IMR-90 (cell line): ENCODE measurements around the gene RNASE7.

Source experiments
- BHLHE40 ChIP-seq: fragments of 150-350 bp; IDR thresholded peaks from 2 replicates; pipeline ENCODE4 v1.6.1; 2016; ENCODE audit warnings: mild to moderate bottlenecking, low read depth, low read length
- CEBPB ChIP-seq: IDR thresholded peaks from 2 replicates; pipeline ENCODE4 v1.6.1; 2012; ENCODE audit warnings: low read depth, low read length, improper control_type of control experiment
- MAFK ChIP-seq: IDR thresholded peaks from 2 replicates; pipeline ENCODE4 v1.6.1; 2012; ENCODE audit warnings: low read depth, low read length, improper control_type of control experiment
- MXI1 ChIP-seq: IDR thresholded peaks from 2 replicates; pipeline ENCODE4 v1.6.1; 2012; ENCODE audit warnings: low read depth, mild to moderate bottlenecking, low read length, moderate library complexity, borderline replicate concordance
- POLR2A ChIP-seq: IDR thresholded peaks from 2 replicates; pipeline ENCODE4 v1.6.1; 2012; ENCODE audit warnings: mild to moderate bottlenecking, low read depth, low read length
- RAD21 ChIP-seq: IDR thresholded peaks from 2 replicates; pipeline ENCODE4 v1.6.1; 2012; ENCODE audit warnings: low read length, improper control_type of control experiment
- RCOR1 ChIP-seq: IDR thresholded peaks from 2 replicates; pipeline ENCODE4 v1.6.1; 2012; ENCODE audit warnings: mild to moderate bottlenecking, low read length, improper control_type of control experiment; ENCODE audit not compliant: insufficient replicate concordance
- RFX5 ChIP-seq: IDR thresholded peaks from 2 replicates; pipeline ENCODE4 v1.8.0; 2012; ENCODE audit warnings: low read depth, mild to moderate bottlenecking, low read length, moderate library complexity
- TF ChIP-seq, protein P1 (sequence below): conservative IDR thresholded peaks from 2 replicates; pipeline ENCODE4 v1.5.1; 2012; ENCODE audit warnings: mild to moderate bottlenecking, low read depth, low read length, improper control_type of control experiment
- TF ChIP-seq, protein P2 (sequence below): fragments of 150-350 bp; IDR thresholded peaks from 2 replicates; pipeline ENCODE4 v1.6.1; 2016; ENCODE audit warnings: low read depth, mild to moderate bottlenecking, low read length, moderate library complexity, borderline replicate concordance
- TF ChIP-seq, protein P3 (sequence below): fragments of 150-350 bp; IDR thresholded peaks from 2 replicates; pipeline ENCODE4 v1.6.1; 2017; ENCODE audit warnings: mild to moderate bottlenecking, antibody characterized with exemption, low read length, low read depth

DNA sequence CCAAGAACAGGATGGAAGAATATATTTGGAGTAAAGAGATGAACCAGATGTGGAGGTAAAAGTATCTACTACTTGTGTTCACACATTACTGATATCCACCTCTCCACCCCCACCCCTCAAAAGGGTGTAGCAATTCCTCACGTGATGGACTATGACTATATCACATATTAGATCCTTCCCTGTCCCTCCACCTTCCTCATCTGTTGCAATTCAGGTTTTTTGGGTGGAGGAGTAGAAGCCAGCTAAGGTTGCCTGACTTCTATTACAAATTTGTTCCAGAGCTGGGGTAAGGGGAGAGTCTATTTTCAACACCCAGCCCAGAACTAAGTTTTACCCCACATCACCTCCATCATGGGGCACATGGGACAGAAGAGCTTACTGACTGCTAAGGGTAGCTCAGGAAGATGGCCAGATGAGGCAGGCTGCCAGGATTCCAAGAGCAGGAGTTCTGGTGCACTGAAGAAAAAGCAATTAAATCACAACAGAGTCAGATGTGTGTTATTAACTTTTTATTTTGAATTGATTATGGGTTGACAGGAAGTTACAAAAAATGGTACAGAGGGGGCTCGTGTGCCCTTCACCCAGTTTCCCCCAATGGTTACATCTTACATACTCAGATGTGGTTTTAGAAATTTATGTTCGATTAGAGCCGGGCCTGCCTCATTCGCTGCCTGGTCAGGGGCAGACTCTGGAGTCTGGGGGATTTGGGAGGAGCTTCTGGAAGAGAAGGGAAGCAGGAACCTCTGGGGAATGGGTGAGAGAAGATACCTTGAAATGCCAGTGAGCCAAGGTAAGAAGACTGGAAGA lies 9.6 kb upstream of the RNASE7 start:
- TF ChIP-seq, protein P1, sequence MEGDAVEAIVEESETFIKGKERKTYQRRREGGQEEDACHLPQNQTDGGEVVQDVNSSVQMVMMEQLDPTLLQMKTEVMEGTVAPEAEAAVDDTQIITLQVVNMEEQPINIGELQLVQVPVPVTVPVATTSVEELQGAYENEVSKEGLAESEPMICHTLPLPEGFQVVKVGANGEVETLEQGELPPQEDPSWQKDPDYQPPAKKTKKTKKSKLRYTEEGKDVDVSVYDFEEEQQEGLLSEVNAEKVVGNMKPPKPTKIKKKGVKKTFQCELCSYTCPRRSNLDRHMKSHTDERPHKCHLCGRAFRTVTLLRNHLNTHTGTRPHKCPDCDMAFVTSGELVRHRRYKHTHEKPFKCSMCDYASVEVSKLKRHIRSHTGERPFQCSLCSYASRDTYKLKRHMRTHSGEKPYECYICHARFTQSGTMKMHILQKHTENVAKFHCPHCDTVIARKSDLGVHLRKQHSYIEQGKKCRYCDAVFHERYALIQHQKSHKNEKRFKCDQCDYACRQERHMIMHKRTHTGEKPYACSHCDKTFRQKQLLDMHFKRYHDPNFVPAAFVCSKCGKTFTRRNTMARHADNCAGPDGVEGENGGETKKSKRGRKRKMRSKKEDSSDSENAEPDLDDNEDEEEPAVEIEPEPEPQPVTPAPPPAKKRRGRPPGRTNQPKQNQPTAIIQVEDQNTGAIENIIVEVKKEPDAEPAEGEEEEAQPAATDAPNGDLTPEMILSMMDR: no peak
- TF ChIP-seq RCOR1: no peak
- no peak for TF ChIP-seq POLR2A
- TF ChIP-seq BHLHE40: no peak
- TF ChIP-seq, protein P2, sequence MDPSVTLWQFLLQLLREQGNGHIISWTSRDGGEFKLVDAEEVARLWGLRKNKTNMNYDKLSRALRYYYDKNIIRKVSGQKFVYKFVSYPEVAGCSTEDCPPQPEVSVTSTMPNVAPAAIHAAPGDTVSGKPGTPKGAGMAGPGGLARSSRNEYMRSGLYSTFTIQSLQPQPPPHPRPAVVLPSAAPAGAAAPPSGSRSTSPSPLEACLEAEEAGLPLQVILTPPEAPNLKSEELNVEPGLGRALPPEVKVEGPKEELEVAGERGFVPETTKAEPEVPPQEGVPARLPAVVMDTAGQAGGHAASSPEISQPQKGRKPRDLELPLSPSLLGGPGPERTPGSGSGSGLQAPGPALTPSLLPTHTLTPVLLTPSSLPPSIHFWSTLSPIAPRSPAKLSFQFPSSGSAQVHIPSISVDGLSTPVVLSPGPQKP: no peak
- no peak for TF ChIP-seq RFX5
- TF ChIP-seq, protein P3, sequence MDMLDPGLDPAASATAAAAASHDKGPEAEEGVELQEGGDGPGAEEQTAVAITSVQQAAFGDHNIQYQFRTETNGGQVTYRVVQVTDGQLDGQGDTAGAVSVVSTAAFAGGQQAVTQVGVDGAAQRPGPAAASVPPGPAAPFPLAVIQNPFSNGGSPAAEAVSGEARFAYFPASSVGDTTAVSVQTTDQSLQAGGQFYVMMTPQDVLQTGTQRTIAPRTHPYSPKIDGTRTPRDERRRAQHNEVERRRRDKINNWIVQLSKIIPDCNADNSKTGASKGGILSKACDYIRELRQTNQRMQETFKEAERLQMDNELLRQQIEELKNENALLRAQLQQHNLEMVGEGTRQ: no peak
- no peak for TF ChIP-seq RAD21
- no peak for TF ChIP-seq MAFK
- TF ChIP-seq CEBPB: no peak
- TF ChIP-seq MXI1: no peak
